C4-2B (cell line): ENCODE measurements around the gene UPF2.
"Not testable (repeated sequence)": the region's sequence is repeated elsewhere in the genome, so short reads cannot be mapped to it uniquely, and the experiment has no call there.

ENCODE experiments used
- CTCF ChIP-seq: fragments of 450-650 bp; conservative IDR thresholded peaks from 2 replicates; pipeline ENCODE4 v1.5.1; 2017; ENCODE audit warnings: mild to moderate bottlenecking
- ZFX ChIP-seq: fragments of 450-650 bp; IDR thresholded peaks from 2 replicates; pipeline ENCODE4 v1.6.1; 2017

- TF ChIP-seq CTCF, ZFX: not testable (repeated sequence)
Measured at GRCh38 chr10:12013391-12013790, 29.2 kb downstream of the UPF2 start.
